Sigmoid colon (tissue), 4 donors: ENCODE results near the gene SUGCT.

Experiments
- POLR2A ChIP-seq, 2 donors: fragments of 450-650 bp; IDR thresholded peaks; one replicate each; pipeline ENCODE4 v1.6.1; 2016; ENCODE audit warnings: antibody characterized with exemption in 2 of 2, mild to moderate bottlenecking in 2 of 2, moderate library complexity in 2 of 2
- POLR2AphosphoS5 ChIP-seq, 4 donors: sonication (generic); formaldehyde crosslinking; IDR thresholded peaks; one replicate each; pipeline ENCODE4 v1.6.1; 2017; ENCODE audit warnings: antibody characterized with exemption in 4 of 4
- TF ChIP-seq, protein P1 (sequence below), 4 experiments: fragments of 450-650 bp in 3 of 4; fragments of 200-600 bp in 1 of 4; IDR thresholded peaks; one replicate each; pipeline ENCODE4 v1.5.1; 2016 to 2019; ENCODE audit warnings: antibody characterized with exemption in 4 of 4, mild to moderate bottlenecking in 3 of 4, moderate library complexity in 2 of 4

DNA sequence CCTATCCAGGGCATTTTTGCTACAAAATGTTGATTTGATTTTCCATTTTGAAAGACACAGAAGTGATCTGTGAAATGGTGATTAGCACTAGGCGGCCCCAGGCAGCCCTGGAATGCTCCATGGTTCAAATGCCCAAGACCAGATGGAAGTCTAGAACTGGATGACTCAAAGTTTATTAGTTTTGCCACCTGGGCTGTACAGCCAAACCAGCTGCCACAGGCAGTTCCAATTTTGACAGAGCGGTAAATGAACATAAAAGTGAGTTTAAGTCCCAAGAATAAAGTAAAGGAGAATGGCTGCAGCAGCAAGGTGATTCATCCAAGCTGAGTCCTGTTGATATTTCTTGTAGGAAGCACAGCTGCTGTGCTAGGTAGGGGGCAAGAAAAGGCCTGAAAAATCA lies 180.5 kb downstream of the SUGCT start:
- TF ChIP-seq, protein P1, sequence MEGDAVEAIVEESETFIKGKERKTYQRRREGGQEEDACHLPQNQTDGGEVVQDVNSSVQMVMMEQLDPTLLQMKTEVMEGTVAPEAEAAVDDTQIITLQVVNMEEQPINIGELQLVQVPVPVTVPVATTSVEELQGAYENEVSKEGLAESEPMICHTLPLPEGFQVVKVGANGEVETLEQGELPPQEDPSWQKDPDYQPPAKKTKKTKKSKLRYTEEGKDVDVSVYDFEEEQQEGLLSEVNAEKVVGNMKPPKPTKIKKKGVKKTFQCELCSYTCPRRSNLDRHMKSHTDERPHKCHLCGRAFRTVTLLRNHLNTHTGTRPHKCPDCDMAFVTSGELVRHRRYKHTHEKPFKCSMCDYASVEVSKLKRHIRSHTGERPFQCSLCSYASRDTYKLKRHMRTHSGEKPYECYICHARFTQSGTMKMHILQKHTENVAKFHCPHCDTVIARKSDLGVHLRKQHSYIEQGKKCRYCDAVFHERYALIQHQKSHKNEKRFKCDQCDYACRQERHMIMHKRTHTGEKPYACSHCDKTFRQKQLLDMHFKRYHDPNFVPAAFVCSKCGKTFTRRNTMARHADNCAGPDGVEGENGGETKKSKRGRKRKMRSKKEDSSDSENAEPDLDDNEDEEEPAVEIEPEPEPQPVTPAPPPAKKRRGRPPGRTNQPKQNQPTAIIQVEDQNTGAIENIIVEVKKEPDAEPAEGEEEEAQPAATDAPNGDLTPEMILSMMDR (IDR thresholded peaks at IDR 0.05) = no peak
- TF ChIP-seq POLR2A (IDR thresholded peaks at IDR 0.05) (no peak), POLR2AphosphoS5 (IDR thresholded peaks at IDR 0.05) (no peak)
